GM12801 (cell line): ENCODE results near the gene LILRA2.

Source experiments
- TF ChIP-seq, protein P1 (sequence below): IDR thresholded peaks from one replicate; pipeline ENCODE4 v1.5.1; 2011; ENCODE audit warnings: control low read depth; ENCODE audit not compliant: insufficient read length; ENCODE audit errors: extremely low read depth

Gene LILRA2

DNA sequence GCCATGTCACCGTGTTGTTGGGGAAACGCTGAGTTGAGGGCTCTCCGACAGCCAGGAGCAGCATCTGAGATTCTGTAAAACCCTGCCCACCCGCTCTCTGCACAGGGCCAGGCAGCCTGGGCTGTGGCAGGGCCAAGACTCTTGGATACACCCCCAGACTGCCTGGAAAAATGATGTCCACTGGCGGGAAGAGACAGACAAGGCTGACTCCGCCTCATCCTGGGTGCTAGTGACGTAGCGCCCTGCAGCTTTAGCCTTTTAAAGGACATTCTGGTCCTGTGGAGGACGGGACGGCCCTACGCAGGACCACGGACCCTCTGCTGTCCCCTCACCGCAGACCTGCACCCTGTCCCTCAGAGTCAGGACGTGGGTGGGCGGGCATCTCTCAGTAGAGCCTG, 20.7 kb upstream of the LILRA2 start:
- TF ChIP-seq, protein P1, sequence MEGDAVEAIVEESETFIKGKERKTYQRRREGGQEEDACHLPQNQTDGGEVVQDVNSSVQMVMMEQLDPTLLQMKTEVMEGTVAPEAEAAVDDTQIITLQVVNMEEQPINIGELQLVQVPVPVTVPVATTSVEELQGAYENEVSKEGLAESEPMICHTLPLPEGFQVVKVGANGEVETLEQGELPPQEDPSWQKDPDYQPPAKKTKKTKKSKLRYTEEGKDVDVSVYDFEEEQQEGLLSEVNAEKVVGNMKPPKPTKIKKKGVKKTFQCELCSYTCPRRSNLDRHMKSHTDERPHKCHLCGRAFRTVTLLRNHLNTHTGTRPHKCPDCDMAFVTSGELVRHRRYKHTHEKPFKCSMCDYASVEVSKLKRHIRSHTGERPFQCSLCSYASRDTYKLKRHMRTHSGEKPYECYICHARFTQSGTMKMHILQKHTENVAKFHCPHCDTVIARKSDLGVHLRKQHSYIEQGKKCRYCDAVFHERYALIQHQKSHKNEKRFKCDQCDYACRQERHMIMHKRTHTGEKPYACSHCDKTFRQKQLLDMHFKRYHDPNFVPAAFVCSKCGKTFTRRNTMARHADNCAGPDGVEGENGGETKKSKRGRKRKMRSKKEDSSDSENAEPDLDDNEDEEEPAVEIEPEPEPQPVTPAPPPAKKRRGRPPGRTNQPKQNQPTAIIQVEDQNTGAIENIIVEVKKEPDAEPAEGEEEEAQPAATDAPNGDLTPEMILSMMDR, result no peak

DNA sequence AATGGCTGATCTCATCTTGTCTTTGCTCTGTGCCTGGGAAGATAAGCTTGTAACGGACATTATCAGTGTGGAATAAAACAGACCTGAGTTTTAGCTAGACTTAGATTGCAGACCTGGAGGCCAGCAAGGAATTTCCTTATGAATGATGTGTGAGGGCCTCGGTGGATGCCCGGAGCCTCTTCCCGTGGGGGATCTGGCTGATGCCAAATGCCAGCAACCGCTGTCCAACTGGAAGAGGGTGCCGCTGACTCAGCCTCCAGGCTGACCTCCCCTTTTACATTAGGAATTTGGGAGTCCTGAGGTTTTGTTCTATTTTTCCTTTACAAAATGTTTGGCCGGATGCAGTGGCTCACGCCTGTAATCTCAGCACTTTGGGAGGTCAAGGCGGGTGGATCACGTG, 19.6 kb upstream of the LILRA2 start:
- TF ChIP-seq, protein P1, result no peak

DNA sequence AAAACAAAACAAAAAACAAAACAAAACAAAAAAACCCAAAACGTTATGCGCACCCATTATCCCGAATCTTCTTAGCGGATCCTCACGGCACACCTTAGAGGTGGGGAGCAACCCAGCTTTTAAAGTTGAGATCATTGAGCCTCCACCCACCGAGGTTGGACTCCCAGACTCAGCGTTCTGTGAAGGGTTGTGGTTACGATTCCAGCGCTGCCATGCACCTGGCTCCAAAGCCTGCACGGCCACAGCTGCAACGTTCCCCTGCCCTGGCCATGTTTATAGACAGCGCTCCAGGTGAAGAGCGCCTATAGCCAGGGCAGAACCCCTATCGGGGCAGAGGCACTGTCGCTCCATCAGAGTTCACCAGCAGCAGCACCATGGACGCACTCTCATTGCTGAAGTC, 18.7 kb upstream of the LILRA2 start:
- TF ChIP-seq, protein P1, result no peak

DNA sequence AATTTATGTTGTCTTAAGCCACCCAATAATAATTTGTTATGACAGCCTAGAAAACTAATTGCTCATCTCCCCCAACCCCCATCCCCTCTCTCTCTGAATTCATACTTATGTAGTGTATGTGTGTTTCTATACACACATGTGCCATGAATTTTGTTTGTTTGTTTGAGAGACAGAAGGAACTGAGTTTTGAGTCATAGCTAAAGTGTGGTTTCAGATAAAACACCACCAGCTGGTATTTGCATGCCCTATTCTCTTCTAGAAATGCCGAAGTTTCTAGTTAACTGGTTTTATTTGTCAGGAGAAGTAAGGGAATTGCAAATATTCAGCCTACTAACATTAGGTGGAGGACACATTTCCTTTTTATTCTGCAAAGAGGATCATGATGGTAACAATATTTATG, 17.4 kb upstream of the LILRA2 start:
- TF ChIP-seq, protein P1, result no peak

DNA sequence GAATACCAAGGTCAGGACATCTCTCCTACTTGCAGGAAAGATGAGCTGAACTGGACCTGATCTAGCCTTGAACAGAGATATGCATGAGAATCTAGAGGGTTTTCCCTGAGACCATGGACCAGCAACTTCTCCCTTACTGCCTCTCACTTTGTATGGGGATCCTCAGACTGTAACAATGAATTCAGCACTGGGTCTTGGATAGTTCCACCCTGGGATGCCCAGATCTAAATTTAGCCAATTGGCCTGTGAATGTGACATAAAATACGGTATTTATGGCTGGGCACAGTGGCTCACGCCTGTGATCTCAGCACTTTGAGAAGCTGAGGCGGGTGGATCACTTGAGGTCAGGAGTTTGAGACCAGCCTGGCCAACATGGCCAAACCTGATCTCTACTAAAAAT, 15.3 kb upstream of the LILRA2 start:
- TF ChIP-seq, protein P1, result no peak

DNA sequence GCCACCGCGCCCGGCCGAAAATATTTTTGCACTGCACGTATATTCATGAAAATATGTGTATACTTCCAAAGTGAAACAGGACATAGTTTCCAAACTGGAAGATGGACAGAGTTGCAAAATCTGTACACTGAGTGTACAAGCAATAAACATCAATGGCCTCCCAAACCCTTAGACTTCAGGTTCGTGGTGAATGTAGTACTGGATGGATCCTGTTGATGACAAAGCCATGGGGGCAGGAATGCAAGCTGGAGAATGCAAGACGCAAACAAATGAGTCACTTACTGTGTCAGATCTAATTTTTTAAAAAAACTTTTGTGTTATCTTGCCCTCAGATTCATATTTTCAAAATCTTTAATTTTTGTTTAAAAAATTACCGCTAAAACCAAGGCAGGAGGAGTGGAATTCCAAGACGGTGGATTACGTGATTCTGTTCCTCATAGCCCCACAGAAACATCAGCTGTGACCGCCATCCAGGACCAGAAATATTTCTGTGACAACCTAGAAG, 12.7 kb upstream of the LILRA2 start:
- TF ChIP-seq, protein P1, result no peak

DNA sequence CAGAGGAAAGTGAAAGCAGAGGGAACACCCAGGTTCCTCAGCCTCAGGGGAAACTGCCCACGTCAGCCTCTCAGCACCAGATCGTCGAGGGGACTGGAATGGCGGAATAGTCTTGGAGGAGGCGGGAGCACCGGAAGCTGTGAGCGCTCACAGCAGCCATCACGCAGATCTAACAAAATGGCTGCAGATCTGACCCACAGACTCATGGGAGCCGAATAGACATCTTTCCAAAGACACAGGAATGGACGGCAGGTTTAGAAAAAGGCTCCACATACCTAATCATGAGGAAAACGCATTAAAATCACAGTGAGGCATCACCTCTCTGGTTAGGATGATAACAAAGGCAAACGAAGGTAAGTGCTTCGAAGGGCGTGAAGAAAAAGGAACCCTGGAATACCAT, 11.8 kb upstream of the LILRA2 start:
- TF ChIP-seq, protein P1, result no peak

DNA sequence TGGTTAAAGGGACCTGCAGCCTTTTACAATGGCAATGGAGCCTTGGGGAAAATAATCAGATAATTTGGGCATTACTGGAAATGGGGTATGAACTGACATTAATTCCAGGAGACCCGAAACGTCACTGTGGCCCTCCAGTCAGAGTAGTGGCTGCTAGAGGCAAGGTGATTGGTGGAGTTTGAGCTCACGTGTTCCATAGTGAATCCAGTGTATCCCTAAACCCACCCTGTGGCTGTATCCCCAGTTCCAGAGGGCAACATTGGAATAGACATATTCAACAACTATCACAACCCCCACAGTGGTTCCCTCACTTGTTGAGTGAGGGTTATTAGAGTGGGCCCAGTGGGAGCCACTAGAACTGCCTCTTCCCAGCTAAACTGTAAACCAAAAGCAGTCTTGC, 3.3 kb upstream of the LILRA2 start:
- TF ChIP-seq, protein P1, result no peak
